GM21390 (cell line): Measurements from ENCODE around the gene ACYP2.
"Not testable (repeated sequence)": the region's sequence is repeated elsewhere in the genome, so short reads cannot be mapped to it uniquely, and the experiment has no call there.

ENCODE experiments used
- ATAC-seq: cut with Tn5 transposase; IDR thresholded peaks from one replicate; pipeline ENCODE4 v1.9.1; 2021; ENCODE audit not compliant: unreplicated experiment

ACYP2 gene

DNA sequence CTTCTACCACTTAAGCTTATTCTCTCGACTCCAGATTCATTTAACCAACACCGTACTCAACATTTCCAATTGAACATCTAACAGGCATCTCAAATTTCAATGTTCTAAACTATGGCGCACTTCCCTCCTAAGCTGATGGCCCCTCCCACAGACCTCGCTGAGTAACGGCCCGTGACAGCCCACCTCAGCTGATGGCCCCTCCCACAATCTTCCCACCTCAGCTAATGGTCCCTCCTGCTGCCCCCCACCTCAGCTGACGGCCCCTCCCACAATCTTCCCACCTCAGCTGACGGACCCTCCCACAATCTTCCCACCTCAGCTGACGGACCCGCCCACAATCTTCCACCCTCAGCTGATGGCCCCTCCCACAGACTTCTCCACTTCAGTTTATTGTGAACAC, 197.7 kb downstream of the ACYP2 start:
- no peak for ATAC-seq

DNA sequence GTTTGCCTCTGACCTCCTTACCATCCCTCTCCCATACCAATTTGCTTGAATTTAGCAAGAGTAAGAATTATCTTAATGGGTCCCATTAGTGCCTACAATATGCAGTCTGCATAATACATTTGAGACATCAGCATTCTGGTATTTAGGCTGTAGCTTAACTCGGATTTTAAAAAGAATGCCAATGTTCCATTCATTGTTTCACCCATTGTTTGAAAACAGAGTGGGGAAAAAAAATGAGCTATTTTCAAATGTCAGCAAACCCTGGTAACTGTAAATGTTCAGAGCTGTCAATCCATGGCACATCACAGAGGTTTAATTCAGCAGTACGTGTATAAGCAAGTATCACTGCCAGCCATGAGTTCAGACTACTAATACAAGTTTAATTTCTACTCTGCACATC, 202.6 kb downstream of the ACYP2 start:
- no peak for ATAC-seq

DNA sequence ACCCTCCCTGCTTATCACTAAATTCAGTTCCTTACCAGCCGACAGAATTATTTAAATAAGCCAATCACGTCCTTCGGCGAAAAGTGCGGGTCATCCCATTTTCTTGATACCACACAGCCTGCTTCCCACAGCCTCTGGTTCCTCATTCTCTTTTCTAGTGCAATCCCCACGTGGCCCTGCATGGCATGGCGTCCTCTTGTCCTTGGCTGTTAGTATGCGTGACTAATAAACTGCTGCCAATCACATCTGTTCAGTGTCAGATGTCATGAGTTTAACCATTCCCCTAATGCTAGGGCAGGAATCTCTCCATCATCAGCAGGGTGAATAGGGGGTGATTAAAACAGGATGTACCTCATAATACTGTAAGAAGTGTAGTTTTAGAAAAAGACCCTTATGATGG, 203.4 kb downstream of the ACYP2 start:
- ATAC-seq: no peak

DNA sequence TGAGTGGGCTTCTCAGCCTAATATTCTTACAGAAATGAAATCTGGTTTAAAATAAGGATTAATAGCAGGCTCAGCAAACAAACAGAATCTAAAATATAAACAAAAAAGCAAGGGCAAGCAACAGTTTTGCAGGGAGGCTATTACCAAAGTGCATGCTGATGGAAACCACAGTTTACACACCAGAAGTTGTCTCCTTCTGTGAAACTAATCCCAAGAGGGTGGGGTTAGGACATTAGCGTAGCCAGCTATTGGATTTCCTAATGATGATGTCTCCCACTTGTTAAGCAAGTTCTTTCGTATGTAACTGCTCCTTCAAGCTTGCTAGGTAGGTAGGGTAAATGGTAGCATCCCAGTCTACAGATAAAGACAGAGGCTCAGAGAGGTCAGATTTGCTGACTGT, 205.6 kb downstream of the ACYP2 start:
- ATAC-seq: no peak

DNA sequence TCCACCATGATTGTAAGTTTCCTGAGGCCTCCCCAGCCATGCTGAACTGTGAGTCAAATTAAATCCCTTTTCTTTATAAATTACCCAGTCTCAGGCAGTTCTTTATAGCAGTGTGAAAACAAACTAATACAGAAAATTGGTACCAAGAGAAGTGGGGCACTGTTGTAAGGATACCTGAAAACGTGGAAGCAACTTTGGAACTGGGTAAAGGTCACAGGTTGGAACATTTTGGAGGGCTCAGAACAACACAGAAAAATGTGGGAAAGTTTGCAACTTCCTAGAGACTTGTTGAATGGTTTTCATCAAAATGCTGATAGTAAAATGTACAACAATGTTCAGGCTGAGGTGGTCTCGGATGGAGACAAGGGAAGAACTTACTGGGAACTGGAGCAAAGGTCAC, 209.1 kb downstream of the ACYP2 start:
- not testable (repeated sequence) for ATAC-seq

DNA sequence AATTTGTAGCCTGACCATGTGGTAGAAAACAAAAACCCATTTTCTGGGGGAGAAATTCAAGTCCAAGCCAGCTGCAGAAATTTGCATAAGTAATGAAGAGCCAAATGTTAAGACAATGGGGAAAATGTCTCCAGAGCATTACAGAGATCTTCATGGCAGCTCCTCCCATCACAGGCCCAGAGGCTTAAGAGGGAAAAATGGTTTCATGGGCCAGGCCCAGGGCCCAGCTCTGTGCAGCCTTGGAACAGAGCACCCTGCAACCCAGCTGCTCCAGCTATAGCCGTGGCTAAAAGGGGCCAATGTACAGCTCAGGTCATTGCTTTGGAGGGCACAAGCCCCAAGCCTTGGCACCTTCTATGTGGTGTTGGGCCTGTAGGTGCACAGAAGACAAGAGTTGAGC, 209.7 kb downstream of the ACYP2 start:
- no peak for ATAC-seq

DNA sequence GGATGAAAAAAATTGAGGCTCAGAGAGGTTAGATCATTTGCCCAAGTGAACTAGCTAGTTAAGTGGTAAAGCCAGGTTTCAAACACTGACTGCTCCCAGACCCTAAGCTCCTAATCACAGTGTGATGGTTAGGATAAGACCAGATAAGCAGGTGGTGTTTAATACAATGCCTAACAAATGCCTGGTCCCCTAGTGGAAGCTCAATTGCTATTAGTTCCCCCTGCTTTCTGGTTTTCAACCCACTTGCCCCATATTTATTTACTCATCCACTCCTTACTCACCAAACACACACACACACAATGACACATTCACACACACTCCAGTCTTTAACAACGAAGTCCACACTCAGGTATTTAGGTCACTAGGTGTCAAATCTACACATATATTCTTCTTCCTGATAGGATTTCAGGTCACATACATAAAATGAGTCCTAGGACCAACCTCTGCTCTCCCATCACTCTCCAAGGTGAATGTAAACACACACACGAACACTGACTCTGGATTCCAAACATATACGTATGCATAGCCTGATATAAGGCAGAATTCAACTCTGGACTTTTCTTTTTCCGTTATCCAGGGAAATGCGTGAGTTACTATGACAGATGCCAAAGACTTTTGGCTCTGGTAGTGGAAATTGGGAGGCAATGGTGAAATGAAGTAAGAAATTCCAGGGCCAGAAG, 214.2 kb downstream of the ACYP2 start:
- no peak for ATAC-seq

DNA sequence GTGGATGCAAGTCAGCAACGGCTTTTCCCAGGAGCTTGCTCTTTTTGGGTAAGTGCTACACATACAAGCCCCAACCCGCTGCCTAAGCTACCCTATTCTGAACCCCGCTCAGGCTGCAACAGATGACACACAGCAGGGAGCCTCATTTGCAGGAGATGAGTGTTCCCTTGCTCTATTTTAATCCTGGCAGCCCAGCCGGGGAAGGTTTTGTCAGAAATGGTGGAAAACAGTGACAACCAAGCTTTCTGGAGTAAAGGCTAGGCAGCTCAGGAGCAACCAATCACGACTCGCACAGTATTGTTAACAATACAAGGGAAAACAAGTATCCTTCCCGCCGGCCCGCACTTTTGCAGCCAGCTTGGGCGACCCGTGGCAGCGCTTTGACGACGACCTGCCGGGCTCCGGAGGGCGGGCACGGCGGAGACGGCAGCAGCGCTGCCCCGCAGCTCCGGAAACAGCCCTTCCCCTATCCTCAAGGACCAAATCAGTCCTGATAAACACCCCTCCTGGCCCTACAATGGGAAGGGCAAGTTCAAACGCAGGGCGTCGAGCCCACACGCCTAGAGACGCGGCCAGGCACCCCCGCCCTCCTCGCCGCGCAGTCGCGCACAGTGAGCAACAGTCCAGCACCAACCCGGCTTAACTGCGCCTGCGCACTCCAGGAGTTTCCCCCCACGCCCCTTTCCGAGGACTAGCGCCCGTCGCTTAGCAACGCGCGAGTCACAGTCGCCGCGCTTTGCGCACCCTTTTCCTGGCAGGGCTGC, 214.9 kb downstream of the ACYP2 start:
- ATAC-seq: peak; percentile 99

DNA sequence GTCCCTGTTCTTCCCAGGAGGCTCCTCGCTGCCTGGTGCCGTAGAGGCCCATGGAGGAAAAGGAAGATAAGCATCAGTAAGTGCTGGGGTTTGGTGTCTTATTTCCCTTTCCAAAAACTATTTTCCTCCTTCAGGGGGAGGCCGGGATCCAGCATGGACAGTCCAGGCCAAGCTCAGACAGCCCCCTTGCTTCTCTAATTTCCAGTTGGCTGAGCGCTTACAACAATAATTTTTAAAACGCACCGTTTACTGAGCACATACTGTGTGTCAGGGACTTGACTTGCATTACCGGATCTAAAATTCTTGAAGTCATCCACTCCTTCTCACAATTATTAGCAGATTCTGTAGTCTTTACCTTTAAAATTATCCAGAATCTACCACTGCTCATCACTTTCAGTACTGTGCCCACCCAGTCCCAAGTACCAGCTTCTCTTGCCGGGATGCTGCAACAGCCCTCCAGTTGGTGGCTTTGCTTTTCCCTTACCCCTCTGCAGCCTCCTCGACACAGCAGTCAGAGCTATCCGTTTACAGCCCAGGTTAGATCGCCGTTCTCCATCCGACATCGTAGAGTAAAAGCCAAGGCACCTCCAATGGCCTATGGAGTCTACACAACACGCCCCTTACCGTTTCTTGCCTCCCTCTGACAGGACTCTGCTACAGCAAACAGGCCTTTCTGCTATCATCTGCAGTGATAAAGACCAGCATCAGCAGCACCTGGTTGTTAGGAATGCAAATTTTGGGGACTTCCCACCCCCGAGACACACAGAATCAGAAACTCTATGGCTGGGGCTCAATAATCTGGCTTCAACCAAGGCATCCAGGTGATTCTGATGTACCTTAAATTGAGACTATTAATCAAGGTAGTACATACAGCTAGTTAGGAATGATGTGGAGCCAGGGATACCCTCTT, 215.8 kb downstream of the ACYP2 start:
- ATAC-seq: peak; percentile 12

DNA sequence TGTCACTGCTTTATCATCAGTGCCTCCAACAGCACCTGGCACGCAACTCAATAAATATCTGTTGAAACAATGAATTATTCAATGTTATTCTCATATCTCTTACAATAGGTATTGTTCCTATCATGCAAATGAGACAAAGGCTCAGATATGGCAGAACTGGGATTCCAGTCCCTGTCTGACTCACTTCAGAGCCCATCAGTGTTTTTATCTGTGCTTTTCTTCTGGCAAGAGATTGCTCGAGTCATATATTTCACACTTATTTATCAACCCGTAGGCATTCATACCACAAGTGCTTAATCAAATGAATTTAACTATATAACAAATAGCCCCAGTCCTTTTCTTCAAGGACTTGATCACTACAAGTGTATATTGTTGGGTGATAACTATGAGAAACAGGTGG, 217.0 kb downstream of the ACYP2 start:
- no peak for ATAC-seq

DNA sequence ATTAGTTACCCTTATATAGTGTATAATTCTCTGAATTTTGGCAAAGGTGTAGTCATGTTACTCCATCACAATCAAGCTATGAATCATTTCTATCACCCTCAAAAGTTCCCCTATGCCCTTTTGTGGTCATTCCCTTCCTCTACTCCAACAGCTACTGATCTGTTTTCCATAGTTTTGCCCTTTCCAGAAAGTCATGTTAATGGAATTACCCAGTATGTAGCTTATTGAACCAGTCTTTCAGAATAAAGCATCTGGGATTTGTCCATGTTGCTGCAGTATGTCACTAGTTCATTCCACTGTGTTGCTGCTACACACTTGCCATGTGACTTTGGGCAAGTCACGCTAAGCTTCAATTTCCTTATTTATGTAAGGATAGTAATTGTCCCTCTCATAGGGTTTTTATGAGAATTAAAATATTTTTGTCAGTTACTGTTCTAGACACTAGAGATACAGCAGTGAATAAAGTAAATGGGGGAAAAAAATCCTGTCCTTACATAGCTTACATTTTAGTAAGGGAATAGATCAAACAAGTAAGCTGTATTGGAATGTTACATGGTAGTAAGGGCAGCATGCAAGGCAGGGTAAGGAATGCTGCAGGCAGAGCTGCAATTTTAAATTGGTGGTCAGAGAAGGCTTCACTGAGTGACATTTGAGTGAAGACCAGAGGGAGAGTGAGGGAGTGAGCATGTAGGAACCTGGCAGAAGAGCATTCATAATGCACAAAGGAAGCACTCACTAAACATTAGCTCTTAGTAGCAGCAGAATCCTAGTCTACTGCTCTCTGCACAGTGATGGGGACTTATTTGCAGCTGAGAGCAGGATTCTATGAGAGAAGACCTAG, 220.9 kb downstream of the ACYP2 start:
- ATAC-seq: no peak

DNA sequence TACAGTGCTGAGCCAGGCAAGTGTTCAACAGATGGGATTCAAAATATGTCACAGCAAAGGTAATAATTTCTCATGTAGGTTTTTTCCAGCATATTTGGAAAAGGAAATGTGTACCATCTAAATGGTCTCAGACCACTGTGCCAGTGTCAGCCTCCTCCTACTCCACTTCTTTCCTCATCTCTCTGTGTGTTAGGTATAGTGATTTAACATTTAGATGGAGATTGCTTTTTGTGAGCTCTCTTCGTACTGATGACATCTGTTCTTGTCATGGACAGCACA, 221.5 kb downstream of the ACYP2 start:
- ATAC-seq: no peak

DNA sequence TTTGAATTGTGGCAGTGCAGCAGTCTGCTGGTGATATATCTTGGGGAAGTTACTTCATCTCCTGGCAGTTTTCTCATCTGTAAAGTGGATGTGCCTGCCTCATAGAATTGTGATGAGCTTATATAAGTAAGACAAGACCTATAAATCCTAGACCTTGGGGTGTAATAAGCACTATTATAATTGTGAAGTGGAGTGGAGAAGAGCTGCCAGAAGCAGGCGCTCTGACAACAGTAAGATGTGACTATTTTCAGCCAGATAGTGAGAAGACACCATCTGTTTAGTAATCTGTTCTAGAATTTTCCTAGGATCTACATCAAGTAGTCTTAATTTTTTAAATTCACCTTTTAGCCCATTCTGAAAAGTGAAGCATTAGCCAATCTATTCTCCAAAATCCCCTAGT, 226.2 kb downstream of the ACYP2 start:
- ATAC-seq: no peak

DNA sequence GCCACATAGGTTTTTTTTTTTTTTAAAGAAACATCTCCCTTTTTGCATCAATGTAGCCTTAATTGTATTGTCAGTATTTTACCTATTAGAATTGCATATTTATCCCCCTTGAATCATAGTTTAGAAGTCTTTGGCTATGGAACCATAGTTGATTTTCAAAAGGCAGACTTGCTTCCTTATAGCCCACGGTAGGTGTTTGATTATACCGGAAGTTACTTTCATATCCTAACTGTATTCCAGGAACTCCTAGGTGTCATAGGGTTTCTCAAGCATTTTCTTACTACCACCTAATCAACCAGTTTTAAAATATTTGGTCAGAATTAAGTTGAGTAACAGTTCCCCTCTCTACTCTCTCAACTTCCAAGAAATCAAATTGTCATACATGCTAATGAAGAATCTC, 227.2 kb downstream of the ACYP2 start:
- ATAC-seq: no peak

DNA sequence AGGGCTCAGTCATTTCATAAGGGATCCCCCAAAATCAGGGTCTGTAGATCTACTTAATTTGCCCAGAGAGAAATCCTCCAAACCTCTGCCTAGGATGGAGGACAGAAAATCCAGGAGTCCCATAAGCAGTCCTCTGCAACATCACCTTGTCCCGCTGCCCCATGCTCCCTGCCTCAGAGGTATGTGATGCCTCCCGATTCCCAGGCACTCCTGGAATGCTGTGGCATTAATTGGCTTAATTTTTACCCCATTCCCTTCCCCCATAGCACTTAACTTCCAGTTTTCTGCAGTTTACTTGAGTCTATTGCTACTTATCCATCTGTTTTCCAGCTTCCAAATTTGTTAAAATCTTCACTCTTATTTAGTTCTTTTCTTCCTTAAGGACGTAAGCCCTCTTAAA, 232.2 kb downstream of the ACYP2 start:
- no peak for ATAC-seq

DNA sequence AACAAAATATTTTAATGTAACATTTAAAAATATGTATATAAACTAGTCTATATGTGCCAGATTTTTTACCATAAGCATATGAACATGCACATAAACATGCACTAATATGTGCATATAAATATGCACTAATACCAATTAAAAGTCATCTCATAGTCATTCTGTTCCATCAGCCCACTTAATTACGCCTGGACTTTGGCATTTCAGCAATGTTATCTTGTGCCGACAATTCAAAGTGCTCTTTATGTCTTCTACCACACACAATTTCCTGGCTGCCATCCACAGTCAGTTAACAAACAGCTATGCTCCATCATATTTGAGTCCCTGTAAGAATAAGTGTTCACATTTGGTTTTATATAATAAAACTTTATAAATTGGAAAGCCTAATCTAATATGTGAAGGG, 233.2 kb downstream of the ACYP2 start:
- no peak for ATAC-seq

DNA sequence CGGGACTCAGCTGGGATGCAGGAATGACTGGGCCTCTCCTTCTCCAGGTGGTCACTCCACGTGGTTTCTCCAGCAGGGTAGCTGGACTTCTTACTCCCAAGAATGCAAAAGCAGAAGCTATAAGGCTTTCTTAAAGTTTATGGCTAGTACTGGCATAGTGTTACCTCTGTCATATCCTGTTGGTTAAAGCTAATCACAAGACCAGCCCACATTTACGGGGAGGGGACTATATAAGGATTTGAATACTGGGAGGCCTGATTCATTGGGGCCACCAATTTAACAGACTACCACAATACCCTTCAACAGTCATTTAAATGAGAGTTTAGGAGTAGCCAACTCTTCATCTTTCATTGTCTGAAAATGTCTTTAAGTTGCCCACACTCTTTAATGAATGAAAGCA, 235.0 kb downstream of the ACYP2 start:
- ATAC-seq: no peak

DNA sequence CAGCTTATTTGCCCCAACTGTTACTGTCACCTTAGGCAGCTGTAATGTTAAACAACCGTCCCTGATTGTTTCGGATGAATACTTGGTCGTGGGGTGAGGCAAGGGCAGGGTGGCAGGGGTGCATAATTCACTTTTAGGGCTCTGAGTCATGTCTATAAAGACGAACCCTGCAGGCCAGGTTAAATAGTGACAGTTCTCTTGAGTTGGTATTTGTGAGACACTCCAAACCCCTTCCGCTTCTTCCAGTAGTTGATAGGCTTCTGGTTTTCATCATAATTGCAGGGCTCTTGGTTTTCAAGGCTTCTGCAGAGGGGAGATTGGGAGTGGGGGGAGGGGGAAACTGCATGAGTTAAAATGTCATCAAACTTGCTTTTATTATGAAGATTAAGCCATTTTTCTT, 237.8 kb downstream of the ACYP2 start:
- no peak for ATAC-seq
